Islet of Langerhans (tissue), 1 donor: ENCODE measurements around the gene UGGT2.
"Not testable (repeated sequence)": the region's sequence is repeated elsewhere in the genome, so short reads cannot be mapped to it uniquely, and the experiment has no call there.

Experiments
- FAIRE-seq: peaks from one replicate; lab custom pipeline; 2011; peaks lifted over from hg19 to GRCh38; lab: Jason Lieb, UNC

Gene UGGT2, protein sequence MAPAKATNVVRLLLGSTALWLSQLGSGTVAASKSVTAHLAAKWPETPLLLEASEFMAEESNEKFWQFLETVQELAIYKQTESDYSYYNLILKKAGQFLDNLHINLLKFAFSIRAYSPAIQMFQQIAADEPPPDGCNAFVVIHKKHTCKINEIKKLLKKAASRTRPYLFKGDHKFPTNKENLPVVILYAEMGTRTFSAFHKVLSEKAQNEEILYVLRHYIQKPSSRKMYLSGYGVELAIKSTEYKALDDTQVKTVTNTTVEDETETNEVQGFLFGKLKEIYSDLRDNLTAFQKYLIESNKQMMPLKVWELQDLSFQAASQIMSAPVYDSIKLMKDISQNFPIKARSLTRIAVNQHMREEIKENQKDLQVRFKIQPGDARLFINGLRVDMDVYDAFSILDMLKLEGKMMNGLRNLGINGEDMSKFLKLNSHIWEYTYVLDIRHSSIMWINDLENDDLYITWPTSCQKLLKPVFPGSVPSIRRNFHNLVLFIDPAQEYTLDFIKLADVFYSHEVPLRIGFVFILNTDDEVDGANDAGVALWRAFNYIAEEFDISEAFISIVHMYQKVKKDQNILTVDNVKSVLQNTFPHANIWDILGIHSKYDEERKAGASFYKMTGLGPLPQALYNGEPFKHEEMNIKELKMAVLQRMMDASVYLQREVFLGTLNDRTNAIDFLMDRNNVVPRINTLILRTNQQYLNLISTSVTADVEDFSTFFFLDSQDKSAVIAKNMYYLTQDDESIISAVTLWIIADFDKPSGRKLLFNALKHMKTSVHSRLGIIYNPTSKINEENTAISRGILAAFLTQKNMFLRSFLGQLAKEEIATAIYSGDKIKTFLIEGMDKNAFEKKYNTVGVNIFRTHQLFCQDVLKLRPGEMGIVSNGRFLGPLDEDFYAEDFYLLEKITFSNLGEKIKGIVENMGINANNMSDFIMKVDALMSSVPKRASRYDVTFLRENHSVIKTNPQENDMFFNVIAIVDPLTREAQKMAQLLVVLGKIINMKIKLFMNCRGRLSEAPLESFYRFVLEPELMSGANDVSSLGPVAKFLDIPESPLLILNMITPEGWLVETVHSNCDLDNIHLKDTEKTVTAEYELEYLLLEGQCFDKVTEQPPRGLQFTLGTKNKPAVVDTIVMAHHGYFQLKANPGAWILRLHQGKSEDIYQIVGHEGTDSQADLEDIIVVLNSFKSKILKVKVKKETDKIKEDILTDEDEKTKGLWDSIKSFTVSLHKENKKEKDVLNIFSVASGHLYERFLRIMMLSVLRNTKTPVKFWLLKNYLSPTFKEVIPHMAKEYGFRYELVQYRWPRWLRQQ (N-terminal part only)

DNA sequence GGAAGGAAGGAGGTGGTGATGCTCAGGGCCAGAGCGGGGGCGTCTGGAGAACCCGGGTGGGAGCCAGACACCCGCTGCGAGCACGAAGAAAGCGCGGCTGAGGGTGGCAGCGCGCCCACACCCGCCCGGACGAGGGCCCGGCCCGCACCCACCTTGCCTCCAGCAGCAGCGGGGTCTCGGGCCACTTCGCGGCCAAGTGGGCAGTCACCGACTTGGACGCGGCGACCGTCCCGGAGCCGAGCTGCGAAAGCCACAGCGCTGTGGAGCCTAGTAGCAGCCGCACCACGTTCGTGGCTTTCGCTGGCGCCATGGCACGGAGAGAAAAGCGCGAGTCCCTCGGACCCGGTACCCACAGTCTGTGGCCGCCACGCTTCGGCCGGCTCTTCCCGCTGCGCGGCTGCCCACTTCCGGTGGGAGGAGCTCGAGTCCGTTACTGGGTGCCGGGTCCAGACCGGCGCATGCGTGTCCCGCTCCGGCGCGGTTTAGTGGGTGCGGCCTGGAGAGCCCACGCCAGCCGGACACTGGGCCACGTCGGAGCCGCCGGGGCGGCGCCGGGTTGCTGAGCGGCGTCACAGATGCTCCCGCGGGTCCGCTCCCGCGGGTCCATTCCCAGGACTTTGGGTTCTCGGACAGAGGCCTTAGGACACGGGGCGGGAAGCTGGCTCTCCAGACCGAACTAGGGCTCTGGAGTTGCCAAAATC, at the start of gene UGGT2:
Gene UGGT2, minus strand, starts transcription at position 399 of the 701 bp plus-strand sequence. Its CDS starts 89 bp downstream, at position 310.
- no peak for FAIRE-seq

DNA sequence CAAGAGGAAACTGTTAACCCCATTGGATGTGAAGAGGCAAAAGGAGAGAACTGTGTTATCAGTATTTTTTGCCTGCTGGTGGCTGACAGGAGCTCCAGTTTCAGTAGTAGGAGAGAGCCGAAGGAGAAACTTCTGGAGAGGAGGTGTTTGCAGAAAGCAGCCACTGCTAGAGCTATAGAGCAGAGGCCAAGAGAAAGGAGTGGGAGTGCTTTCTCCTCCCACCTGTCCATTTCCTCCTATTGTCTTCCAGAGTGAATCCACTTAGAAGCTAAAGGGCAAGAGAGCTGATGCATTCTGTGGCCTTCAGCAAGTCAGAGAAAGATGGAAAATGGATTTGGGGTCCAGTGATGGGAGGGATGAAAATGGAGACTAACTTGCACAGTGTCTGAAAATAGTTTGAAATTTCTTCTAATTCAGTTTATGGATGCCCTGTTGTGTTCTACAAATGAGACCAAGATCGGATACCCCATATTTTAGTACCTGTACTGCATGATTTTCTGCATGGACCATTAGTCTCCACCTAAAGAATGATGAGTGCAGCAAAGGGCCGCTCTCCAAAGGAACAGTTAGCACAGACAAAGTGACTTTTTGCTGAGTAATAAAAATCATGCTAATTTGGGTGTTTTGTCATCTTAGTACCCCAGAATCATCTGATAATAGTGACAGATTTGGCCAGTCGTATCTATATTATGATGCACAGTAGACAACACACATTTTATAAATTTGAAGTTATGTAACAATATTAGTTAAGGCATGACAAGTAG, 47.4 kb upstream of the UGGT2 start:
- no peak for FAIRE-seq

DNA sequence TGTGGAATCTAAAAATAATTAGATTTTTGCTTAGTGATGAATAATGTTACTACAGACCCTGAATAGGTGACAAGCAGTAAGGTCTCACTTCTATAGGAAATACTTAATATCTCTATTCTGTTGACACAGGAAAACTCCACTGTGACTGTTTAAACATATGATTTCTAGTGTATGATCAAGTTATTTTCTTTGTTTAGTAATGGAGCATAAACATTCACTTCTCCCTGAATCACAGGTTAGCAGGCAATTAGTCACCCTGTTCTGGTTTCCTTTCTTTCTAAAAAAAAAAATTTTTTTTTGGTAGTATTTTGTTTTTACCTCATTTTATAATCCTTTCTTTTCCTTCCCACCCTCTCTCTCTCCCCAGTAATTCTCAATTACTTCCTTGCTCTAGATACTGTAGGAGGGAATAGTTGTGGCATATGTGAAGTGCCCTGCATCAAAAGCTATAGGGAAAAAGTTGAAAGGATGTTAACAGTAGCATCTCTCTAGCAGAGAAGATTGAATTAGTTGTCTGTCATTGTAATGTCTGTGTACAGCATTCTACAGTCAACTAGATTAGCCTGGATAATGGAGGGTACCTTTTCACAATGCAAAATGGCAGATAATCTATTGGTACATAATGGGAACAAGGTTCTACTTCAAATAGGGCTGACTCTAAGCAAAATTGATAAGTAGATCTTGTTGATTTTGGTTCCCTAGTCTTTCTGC, 40.2 kb upstream of the UGGT2 start:
- FAIRE-seq, result no peak

DNA sequence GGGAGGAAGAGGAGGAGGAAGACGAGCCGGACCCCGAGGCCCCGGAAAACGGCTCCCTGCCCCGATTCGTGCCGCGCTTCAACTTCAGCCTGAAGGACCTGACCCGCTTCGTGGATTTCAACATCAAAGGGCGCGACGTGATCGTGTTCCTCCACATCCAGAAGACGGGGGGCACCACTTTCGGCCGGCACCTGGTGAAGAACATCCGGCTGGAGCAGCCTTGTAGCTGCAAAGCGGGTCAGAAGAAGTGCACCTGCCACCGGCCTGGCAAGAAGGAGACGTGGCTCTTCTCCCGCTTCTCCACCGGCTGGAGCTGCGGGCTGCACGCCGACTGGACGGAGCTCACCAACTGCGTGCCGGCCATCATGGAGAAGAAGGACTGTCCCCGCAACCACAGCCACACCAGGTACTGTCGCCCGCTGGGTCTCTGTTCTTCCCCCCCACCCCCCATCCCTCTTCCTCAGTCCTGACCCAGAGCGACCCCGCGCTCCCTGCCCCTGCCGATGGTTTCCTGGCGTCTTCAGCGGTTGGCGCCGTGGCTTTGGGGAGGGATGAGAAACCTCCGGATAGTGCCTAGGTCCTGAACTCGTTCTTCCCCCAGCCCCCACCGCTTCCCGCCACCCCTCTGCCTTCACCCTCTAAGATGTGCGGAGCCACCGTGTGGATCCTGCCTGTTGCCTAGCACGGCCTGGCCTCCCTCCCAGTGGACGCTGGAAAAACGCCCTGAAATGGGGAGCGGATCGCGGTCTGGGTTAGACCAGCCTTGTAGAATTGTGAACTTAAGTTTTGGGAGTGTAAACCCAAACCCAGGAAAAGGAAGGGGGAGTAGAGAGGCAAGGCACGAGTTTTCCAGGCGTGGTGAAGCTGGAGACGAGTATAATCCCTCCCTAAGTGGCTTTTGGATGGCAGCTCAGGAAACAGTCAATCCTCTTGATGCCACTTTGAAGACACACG, 38.2 kb upstream of the UGGT2 start:
- FAIRE-seq, result no peak

DNA sequence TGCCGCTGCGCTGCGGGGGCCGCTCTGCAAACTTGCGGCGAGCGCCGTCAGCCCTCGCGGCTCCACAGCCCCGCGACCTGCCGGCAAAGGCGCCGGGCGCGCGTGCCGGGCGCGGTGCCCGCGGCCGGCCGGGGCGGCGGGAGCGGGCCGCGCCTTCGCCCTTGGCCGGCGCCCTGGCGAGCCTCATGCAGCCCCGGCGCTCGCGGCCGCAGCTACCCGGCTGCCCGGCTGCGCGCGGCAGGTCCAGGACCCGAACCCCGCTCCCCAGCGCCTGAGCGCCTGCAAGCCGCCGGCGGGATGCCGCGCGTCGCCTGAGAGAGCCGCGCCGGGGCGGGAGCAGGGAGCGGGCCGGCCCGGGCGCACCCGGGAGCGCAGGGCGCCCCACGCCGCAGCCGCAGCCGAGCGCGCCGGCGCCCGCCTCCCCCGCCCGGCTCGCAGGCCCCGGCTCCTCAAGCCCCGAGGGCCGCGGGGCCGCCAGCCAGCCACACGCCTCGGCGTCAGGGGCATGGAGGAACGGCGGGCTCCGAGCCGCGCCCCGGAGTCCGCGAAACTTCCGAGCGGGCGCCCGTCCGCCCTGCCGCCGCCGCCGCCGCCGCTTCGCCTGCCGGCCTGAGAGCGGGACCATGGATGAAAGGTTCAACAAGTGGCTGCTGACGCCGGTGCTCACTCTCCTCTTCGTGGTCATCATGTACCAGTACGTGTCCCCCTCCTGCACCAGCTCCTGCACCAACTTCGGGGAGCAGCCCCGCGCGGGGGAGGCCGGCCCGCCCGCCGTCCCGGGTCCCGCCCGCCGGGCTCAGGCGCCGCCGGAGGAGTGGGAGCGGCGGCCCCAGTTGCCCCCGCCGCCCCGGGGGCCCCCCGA, 37.3 kb upstream of the UGGT2 start:
- FAIRE-seq, result no peak

DNA sequence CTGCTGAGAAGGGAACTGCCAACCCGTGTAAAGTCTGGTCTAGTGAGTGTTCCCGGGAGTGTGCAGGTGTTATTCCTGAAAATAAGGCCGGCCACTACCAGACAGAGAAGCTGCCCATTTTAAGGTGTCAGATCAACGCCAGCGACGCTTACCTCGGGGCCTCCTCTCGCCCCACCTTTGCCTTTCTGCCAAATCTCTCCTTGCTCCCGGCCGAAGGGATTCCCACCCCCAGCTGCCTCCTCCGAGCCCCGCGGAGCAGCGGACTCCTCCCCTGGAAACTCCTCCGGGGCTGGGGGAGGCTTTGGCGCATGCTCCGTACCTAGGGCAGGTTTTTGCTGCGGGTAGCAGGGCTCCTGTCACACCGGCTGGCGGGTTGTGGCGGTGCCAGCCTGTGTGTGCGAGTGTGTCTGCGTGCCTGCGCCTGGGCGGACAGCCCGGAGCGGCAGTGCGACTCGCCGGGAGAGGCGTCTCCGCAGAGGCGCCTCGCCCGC, 36.6 kb upstream of the UGGT2 start, which contains the start of gene HS6ST3:
Gene HS6ST3, plus strand, starts transcription at position 359 of the 491 bp plus-strand sequence.
- FAIRE-seq, result no peak

DNA sequence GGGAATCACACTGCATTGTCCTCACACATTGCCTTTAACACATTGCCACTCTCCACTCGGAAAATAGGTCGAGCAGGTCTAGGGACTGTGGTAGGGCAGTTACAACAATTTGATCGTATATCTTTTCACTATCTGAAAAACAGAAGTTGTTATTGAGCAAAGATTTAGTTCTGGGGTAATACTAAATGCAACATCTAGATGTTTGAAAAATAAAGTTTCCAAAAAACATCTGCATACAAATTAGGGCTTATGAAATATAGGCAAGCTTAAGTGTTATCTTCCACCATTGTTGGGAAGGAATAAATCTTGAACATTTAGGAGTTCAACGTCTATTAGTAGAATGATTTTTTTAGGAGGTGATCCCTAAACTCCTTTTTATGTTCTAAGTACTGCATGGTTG, 35.9 kb upstream of the UGGT2 start:
- FAIRE-seq, result peak; percentile 21

DNA sequence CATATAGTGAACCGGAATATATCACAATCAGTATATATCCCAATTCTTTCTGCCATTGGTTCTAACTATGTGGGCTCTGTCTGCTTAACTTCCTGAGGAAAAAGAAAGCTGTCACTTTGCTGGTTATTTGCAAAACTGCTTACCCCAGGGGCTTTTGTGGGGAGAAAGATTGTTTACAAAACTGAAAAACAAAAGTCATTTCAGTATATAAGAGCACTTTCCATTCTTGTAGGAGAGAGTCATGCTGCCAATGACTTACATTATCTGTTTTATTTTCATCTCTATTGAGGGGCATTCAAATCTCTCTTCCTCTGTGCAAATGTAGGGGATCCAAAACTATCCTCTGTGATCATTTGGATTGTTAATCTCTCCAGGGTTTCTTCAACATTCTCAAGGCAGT, 33.5 kb upstream of the UGGT2 start:
- no peak for FAIRE-seq

DNA sequence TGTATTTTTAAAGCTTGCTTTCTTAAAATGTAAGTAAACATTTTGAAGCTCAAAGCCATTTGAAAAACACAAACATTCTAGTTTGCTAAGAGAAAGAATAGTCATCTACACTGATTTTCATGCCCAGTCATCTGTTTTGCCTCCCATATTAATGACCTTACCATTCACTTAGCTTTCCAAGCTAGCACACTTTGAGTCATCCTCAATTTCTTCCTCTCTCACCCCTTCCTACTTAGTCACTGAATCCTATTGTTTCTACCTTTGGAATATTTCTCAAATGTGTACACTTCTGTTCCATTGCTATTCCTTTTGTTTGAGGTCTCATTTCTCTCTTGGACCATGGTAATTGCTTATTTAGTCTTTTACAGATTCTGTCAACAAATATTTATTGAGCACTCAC, 29.4 kb upstream of the UGGT2 start:
- FAIRE-seq, result no peak

DNA sequence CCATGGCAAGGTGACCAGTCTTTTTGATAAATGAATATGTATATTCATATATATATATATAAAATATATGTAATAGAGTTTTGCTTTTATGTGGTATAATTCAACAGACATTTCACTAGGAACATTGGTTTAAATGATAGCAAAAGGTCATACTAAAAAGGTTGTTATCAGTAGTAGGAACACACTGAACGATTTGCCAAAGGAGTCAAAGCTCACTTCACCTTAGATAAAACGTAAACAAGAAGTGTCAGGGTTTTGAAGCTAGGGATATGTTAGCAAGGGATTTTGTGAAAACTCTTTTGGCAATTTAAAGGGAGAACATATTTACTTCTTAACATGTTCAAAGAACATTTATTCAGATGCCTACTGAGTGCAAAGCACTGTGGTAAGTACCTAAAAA, 28.7 kb upstream of the UGGT2 start:
- FAIRE-seq, result peak; percentile 72

DNA sequence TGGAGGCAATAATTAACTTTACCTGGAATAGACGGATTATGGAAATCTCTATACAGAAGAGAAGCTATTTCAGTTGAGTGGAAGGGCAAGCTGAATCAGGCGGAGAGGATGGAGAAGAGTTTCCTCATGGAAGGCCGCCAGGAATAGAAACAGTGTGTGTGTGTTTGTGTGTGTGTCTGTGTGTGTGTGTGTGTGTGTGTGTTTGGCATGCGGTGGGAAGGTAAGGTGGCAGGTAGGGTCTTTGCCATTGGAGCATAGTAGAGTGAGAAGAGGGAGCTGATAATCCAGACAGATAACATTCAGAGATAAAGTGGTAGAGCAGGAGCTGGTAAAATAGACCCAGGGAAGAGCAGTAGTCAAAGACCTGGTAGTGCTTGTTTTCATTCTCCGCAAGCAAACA, 27.5 kb upstream of the UGGT2 start:
- no peak for FAIRE-seq

DNA sequence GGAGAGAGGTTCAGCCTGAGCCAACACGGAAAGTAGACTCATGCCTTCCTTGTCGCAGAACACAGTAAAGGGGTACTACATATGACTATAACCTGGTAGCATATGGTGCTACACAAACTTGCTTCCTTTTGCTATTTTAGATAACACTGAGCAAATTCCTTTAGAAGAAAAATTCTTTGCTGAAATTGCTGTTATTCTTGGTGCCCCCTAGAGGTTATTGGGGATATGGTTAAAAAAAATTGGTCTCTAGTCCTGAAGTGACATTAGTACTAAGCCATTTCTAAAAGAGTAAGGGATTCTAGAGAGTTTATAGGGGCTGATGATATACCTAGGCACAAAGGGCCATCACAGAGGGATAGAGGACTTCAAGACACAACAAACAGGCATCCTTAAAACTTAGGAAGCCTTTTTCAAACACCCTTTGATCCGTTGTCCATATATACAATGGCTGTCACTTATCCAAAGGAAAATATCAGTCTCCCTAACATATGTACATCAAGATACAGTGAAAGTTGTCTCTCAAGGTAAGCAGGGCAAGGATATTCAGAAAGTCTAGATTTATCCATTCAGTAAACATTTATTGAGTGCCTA, 22.8 kb upstream of the UGGT2 start:
- FAIRE-seq, result no peak

DNA sequence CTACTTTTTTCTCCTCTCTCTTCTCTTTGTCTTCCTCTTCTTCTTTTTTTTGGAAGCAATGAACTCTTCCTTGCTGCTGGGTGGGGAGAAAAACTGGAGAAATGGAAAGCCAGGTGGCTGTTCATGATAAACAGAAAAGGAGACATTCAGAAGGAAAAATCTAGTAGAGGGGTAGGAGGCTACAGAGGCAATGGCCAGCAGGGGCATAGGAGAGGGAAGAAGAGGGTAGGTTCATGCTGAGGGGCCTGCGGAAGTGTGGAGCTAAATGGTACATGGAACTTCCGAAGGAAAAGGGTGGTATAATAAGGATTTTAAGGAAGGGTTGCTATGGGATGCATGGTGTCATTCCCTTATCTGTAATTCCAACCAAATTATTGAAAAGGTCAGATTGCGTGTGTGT, 19.2 kb upstream of the UGGT2 start:
- FAIRE-seq, result no peak

DNA sequence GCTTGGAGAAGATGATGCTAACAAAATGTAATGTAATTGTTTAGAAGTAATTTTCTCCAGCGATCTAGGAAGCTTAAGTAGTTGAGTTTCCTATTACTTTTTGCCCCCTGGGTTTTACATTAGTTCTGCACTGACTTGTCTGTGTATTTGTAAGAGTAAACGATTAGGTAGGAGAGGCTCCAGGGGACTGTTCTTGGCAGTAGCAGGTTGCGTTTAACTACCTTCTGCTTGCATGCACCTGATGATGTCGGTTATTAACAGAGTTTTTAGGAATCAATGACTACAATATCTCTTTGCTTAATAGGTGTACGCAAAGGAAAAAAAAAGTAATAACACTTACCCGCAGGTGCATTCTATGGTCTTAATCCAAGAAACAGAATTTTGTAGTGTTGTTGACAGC, 18.3 kb upstream of the UGGT2 start:
- peak; percentile 82 for FAIRE-seq

DNA sequence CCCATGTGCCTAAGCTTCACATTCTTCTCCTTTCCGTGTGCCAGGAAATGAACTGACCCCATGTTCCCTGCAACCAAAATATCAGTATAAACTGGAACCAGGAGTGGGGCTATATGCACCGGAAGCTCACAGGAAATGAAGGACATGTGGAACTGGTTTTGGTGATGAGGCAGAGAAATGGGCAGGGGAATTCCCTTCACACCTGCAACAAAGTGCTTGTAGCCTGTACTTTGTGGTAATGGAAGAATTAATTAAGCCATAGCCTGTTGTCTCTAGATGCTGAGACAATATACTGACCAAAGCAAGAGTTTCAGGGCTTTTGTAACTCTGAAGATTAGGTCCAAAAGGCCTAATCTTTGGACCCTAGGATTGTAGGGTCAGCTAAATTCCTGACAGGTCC, 15.5 kb upstream of the UGGT2 start:
- no peak for FAIRE-seq

DNA sequence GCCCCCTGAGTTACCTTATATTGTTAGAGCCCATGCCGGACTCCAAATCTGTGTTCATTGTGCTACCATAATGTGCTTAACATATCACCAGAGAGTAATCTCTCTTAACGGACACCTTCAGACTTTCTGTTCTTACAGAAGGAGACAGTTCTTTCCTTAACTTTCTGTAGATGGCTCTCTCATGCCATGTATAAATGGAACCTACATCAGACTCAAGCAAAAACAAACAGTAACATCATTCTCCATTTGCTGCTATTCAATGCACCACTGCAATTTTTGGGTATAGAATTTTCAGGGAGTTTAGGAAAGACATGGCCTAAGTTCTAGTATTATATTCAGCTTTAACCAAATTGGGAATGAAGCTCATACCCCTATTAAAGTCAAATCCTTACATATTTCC, 12.6 kb upstream of the UGGT2 start:
- peak; percentile 17 for FAIRE-seq

DNA sequence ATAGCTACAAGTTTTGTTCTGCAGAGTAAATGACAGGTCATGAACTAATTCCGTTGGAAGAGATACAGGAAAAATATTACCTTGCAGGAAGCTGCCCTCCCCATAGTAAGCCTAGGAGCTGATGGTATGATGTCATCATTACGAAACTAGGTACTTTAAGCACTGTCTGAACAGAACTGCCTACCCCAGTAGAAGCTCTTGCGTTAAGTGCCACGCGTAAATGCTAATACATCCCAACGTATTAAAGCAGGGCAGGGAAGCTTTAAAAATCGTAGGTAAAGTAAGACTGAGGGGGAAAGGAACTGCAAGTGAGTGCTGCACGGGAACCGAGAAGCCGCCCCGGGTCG, 572 bp downstream of the UGGT2 start:
- FAIRE-seq, result no peak

DNA sequence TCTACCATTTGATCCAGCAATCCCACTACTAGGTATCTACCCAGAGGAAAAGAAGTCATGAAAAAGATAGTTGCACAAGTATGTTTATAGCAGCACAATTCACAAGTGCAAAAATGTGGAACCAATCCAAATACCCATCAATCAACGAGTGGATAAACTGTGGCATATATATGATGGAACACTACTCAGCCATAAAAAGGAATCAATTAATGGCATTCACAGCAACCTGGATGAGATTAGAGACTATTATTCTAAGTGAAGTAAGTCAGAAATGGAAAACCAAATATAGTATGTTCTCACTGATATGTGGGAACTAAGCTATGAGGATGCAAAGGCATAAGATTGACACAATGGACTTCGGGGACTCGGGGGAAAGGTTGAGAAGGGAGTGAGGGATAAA, 1.3 kb downstream of the UGGT2 start:
- not testable (repeated sequence) for FAIRE-seq
